ENCODE measurements around the gene CCDC182. TPM values are rescaled to one million over a fixed set of nuclear protein-coding genes. Genes with fewer than 3 reads are reported as not detected.

Gene CCDC182
- total and polyA plus RNA-seq, 2 of the 13 experiments (the other 11 are each of a cell fraction or from before 2014, with no cell fraction given) = not detected

- TF ChIP-seq ZNF318 (CRISPR knock-in tag; IDR thresholded peaks at IDR 0.05) = no peak
- TF ChIP-seq SMC3 (IDR thresholded peaks at IDR 0.05; ENCODE audit: low read length) = peak; percentile 2; the same call in 1 of the 2 replicates
- TF ChIP-seq ZHX1 (CRISPR knock-in tag; IDR thresholded peaks at IDR 0.05; ENCODE audit: low read depth) = no peak
- no peak for TF ChIP-seq SIN3B (IDR thresholded peaks at IDR 0.05; ENCODE audit: low read length)
- TF ChIP-seq KMT2A (CRISPR knock-in tag; IDR thresholded peaks at IDR 0.05) = no peak
- TF ChIP-seq ZBTB44 (CRISPR knock-in tag; IDR thresholded peaks at IDR 0.05) = no peak
- TF ChIP-seq ZNF768 (CRISPR knock-in tag; IDR thresholded peaks at IDR 0.05) = peak; percentile 73
- TF ChIP-seq ZNF629 (CRISPR knock-in tag; conservative IDR thresholded peaks at IDR 0.05) = no peak
Observed at GRCh38 chr17:57783338-57783742, 38.2 kb upstream of the CCDC182 start (continued).

Measured in HepG2 (cell line).